ENCODE measurements around the gene AGAP1.

DNA sequence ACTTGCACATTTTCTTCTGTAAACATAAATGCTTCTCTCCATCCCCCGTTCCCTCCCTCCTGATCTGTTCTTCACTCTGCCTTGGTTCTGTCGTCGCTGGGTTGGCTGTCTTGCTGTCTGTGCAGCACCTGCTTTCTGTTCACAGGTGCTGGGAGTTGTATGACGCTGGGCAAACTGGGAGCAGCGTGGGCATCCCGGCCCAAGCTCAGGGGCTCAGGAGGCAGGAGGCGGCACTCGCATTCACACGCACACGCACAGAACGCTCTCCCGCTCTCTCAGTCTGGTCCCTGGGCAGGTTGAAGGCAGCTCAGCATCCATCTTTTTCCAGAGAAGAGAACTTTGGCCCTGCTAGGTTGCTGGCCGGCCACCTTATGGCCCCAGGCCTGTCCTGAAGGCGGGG lies 618.6 kb downstream of the AGAP1 start:
- TF ChIP-seq SIN3A (IDR thresholded peaks at IDR 0.05; ENCODE audit: borderline replicate concordance, insufficient read depth, low read length) = no peak
- no peak for TF ChIP-seq POLR2AphosphoS5 (IDR thresholded peaks at IDR 0.05; ENCODE audit: low read depth, low read length)
- TF ChIP-seq TAF1 (IDR thresholded peaks at IDR 0.05; ENCODE audit: borderline replicate concordance, insufficient read depth, low read length) = no peak
- TF ChIP-seq REST (IDR thresholded peaks at IDR 0.05; ENCODE audit: insufficient read depth in 1 of 2, low read depth in 2 of 2, low read length in 2 of 2) = no peak
